H9 (cell line): ENCODE results near the gene STEAP2. TPM values are rescaled to one million over a fixed set of nuclear protein-coding genes. Genes with fewer than 3 reads are reported as not detected.

Experiments used
- DNase-seq: peaks from one replicate; pipeline ENCODE4 v3.0.0-alpha.2; 2017
- H2AFZ ChIP-seq: one replicate; pipeline ENCODE4 v1.6.1; 2013; ENCODE audit warnings: mild to moderate bottlenecking, low read length, control low read depth, moderate library complexity
- H2AK5ac ChIP-seq: 2 replicates; pipeline ENCODE4 v1.6.1; 2013; ENCODE audit warnings: low read length, control low read depth, mixed read lengths; ENCODE audit not compliant: insufficient read length
- H2BK120ac ChIP-seq: one replicate; pipeline ENCODE4 v1.6.1; 2013; ENCODE audit warnings: low read depth, mild to moderate bottlenecking, low read length, control low read depth, inconsistent platforms; ENCODE audit not compliant: poor library complexity, severe bottlenecking
- H2BK12ac ChIP-seq: 2 replicates; pipeline ENCODE4 v1.6.1; 2013; ENCODE audit warnings: low read length, control low read depth, mixed read lengths, low read depth; ENCODE audit not compliant: insufficient read length
- H2BK15ac ChIP-seq: 2 replicates; pipeline ENCODE4 v1.6.1; 2013; ENCODE audit warnings: low read depth, low read length, control low read depth
- H2BK20ac ChIP-seq: one replicate; pipeline ENCODE4 v1.6.1; 2013; ENCODE audit warnings: low read depth, mild to moderate bottlenecking, low read length, control low read depth, inconsistent platforms; ENCODE audit not compliant: poor library complexity, severe bottlenecking
- H2BK5ac ChIP-seq: 2 replicates; pipeline ENCODE4 v1.6.1; 2013; ENCODE audit warnings: low read length, control low read depth, mixed read lengths; ENCODE audit not compliant: insufficient read length
- H3K14ac ChIP-seq: 2 replicates; pipeline ENCODE4 v1.6.1; 2013; ENCODE audit warnings: low read length, control low read depth; ENCODE audit not compliant: insufficient read depth
- H3K18ac ChIP-seq: 2 replicates; pipeline ENCODE4 v1.6.1; 2013; ENCODE audit warnings: low read depth, mild to moderate bottlenecking, mixed read lengths, low read length, control low read depth; ENCODE audit not compliant: insufficient read length
- H3K23ac ChIP-seq: 2 replicates; pipeline ENCODE4 v1.6.1; 2013; ENCODE audit warnings: low read length, control low read depth, mixed read lengths, low read depth; ENCODE audit not compliant: insufficient read length
- H3K23me2 ChIP-seq: 2 replicates; pipeline ENCODE4 v1.6.1; 2013; ENCODE audit warnings: low read depth, mild to moderate bottlenecking, mixed read lengths, low read length, control low read depth; ENCODE audit not compliant: insufficient read length, poor library complexity, severe bottlenecking
- H3K27ac ChIP-seq: 2 replicates; pipeline ENCODE4 v1.5.1; 2013; ENCODE audit warnings: low read length, control low read depth, mixed read lengths, low read depth; ENCODE audit not compliant: insufficient read length
- H3K27me3 ChIP-seq: 2 replicates; pipeline ENCODE4 v1.6.1; 2013; ENCODE audit warnings: low read length, control low read depth, inconsistent platforms; ENCODE audit not compliant: insufficient read depth
- H3K4ac ChIP-seq: 2 replicates; pipeline ENCODE4 v1.6.1; 2013; ENCODE audit warnings: low read depth, mild to moderate bottlenecking, control low read depth, inconsistent platforms, low read length, moderate library complexity
- H3K4me1 ChIP-seq: 2 replicates; pipeline ENCODE4 v1.6.1; 2013; ENCODE audit warnings: low read length, control low read depth, inconsistent platforms; ENCODE audit not compliant: insufficient read depth
- H3K4me2 ChIP-seq: 2 replicates; pipeline ENCODE4 v1.6.1; 2013; ENCODE audit warnings: low read length, control low read depth, mixed read lengths; ENCODE audit not compliant: insufficient read length, insufficient read depth
- H3K56ac ChIP-seq: 2 replicates; pipeline ENCODE4 v1.6.1; 2013; ENCODE audit warnings: low read depth, mild to moderate bottlenecking, mixed read lengths, low read length, control low read depth; ENCODE audit not compliant: insufficient read length
- H3K79me1 ChIP-seq: 2 replicates; pipeline ENCODE4 v1.6.1; 2013; ENCODE audit warnings: low read depth, mild to moderate bottlenecking, moderate library complexity, low read length, control low read depth, inconsistent platforms; ENCODE audit not compliant: insufficient read depth, poor library complexity, severe bottlenecking
- H3K79me2 ChIP-seq: 2 replicates; pipeline ENCODE4 v1.6.1; 2013; ENCODE audit warnings: low read length, control low read depth, inconsistent platforms; ENCODE audit not compliant: insufficient read depth
- H3K9ac ChIP-seq: 2 replicates; pipeline ENCODE4 v1.6.1; 2013; ENCODE audit warnings: low read length, control low read depth, mixed read lengths; ENCODE audit not compliant: insufficient read length; ENCODE audit errors: extremely low read depth
- H3K9me3 ChIP-seq: one replicate; pipeline ENCODE4 v1.6.1; 2013; ENCODE audit warnings: low read depth, low read length, inconsistent platforms; ENCODE audit not compliant: control insufficient read depth
- H3T11ph ChIP-seq: one replicate; pipeline ENCODE4 v1.6.1; 2013; ENCODE audit warnings: mild to moderate bottlenecking, low read length, control low read depth, inconsistent platforms
- H4K20me1 ChIP-seq: one replicate; pipeline ENCODE4 v1.6.1; 2013; ENCODE audit not compliant: control insufficient read depth, insufficient read length, insufficient read depth
- H4K5ac ChIP-seq: 2 replicates; pipeline ENCODE4 v1.6.1; 2013; ENCODE audit warnings: low read depth, mild to moderate bottlenecking, mixed read lengths, low read length, control low read depth; ENCODE audit not compliant: insufficient read length
- H4K8ac ChIP-seq: replicated peaks from 2 replicates; pipeline ENCODE4 v1.6.1; 2013; ENCODE audit warnings: low read length, control low read depth, mixed read lengths, low read depth; ENCODE audit not compliant: insufficient read length
- H4K91ac ChIP-seq: 2 replicates; pipeline ENCODE4 v1.6.1; 2013; ENCODE audit warnings: low read depth, mild to moderate bottlenecking, moderate library complexity, mixed read lengths, low read length, control low read depth; ENCODE audit not compliant: insufficient read length
- H3K27ac Mint-ChIP-seq, 3 experiments: 2 replicates in 2 of 3; 3 replicates in 1 of 3; pipeline ENCODE4 v1.8.0; 2020 to 2021; ENCODE audit warnings: mixed read lengths in 3 of 3, mild to moderate bottlenecking in 1 of 3, moderate library complexity in 1 of 3
- H3K27me3 Mint-ChIP-seq: 2 replicates; pipeline ENCODE4 v1.8.0; 2021; ENCODE audit warnings: low read depth, mild to moderate bottlenecking, moderate library complexity, mixed read lengths
- H3K36me3 Mint-ChIP-seq, 3 experiments: 2 replicates in 2 of 3; 3 replicates in 1 of 3; pipeline ENCODE4 v1.8.0; 2020 to 2021; ENCODE audit warnings: low read depth in 3 of 3, mixed read lengths in 3 of 3; ENCODE audit not compliant: insufficient read depth in 1 of 3
- H3K4me1 Mint-ChIP-seq, 2 experiments: 2 replicates each; pipeline ENCODE4 v1.8.0; 2020; ENCODE audit warnings: mixed read lengths in 2 of 2
- H3K4me3 Mint-ChIP-seq, 2 experiments: 2 replicates in 1 of 2; 3 replicates in 1 of 2; pipeline ENCODE4 v1.8.0; 2020 to 2021; ENCODE audit warnings: mild to moderate bottlenecking in 2 of 2, mixed read lengths in 2 of 2, moderate library complexity in 1 of 2
- H3K9me3 Mint-ChIP-seq, 2 experiments: 2 replicates in 1 of 2; 3 replicates in 1 of 2; pipeline ENCODE4 v1.8.0; 2020; ENCODE audit warnings: mild to moderate bottlenecking in 2 of 2, mixed read lengths in 2 of 2, moderate library complexity in 1 of 2
- CTCF ChIP-seq: fragments of 200-600 bp; sonication (generic); conservative IDR thresholded peaks from 3 replicates; pipeline ENCODE4 v1.8.0; 2021; ENCODE audit warnings: antibody characterized with exemption, mild to moderate bottlenecking
- WGBS: extraction: QIAGEN DNeasy Blood & Tissue Kit; methylation state at CpG from one replicate; pipeline ENCODE4 v1.1.7; 2013; ENCODE audit warnings: missing lambda C conversion rate, low lambda C conversion rate, mixed read lengths; ENCODE audit not compliant: insufficient read length; ENCODE audit errors: extremely low coverage; 5-methylcytosine and 5-hydroxymethylcytosine counted together
- total RNA-seq: library from RNA; stranded (reverse); gene quantifications from 2 replicates; pipeline ENCODE4 v1.2.1, GENCODE V29; 2021

STEAP2 gene
- total RNA-seq, 1 experiment from 2014 or later = 6.7 TPM

- H3K23me2 ChIP-seq = no peaks in the 10 kb centered on the region
- H4K8ac ChIP-seq = no peak overlapping the region
- no peak overlapping the region for H4K91ac ChIP-seq
- no peak overlapping the region for H2BK120ac ChIP-seq
- no peak for TF ChIP-seq CTCF
- no peak overlapping the region for H3K14ac ChIP-seq
- no peak overlapping the region for H2AK5ac ChIP-seq
- no peak overlapping the region for H3K56ac ChIP-seq
- H2BK12ac ChIP-seq = no peak overlapping the region
- no peak overlapping the region for H2BK15ac ChIP-seq
- Mint-ChIP-seq H3K27ac (peak overlapping the region in 2 of 3 experiments; percentile 16 to 38; a peak in 2 of 7 replicates), H3K4me3 (no peak overlapping the region), H3K4me1 (peaks cover 28 to 30% of the 10 kb centered on the region in 2 experiments), H3K27me3 (no peaks in the 10 kb centered on the region), H3K36me3 (peaks cover 0 to 4% (median 2%) of the 10 kb centered on the region in 3 experiments; a peak in 4 of 7 replicates), H3K9me3 (no peaks in the 10 kb centered on the region)
- no peak overlapping the region for H3K27ac ChIP-seq
- no peak overlapping the region for H2BK20ac ChIP-seq
- no peak overlapping the region for H3K4ac ChIP-seq
- H4K5ac ChIP-seq = no peak overlapping the region
- DNase-seq = no peak
- H3K18ac ChIP-seq = no peak overlapping the region
- no peak overlapping the region for H2BK5ac ChIP-seq
- H3K4me1 ChIP-seq = peaks cover 3% of the 10 kb centered on the region; the same call in 1 of the 2 replicates
- H2AFZ ChIP-seq = no peak overlapping the region
- H3K9me3 ChIP-seq = no peaks in the 10 kb centered on the region
- no peak overlapping the region for H3T11ph ChIP-seq
- no peak overlapping the region for H3K9ac ChIP-seq
- peaks cover 7% of the 10 kb centered on the region; the same call in 1 of the 2 replicates for H3K79me2 ChIP-seq
- H3K79me1 ChIP-seq = no peaks in the 10 kb centered on the region
- H4K20me1 ChIP-seq = no peaks in the 10 kb centered on the region
- no peak overlapping the region for H3K23ac ChIP-seq
- H3K4me2 ChIP-seq = no peak overlapping the region
- H3K27me3 ChIP-seq = no peaks in the 10 kb centered on the region
- WGBS = no CpG with 5 or more reads among the region's 5 CpGs
Measured at GRCh38 chr7:90222811-90223725, 11.5 kb downstream of the STEAP2 start.
